Peyer's patch (tissue), 4 donors: ENCODE results near the gene DMC1. TPM values are rescaled to one million over a fixed set of nuclear protein-coding genes. Genes with fewer than 3 reads are reported as not detected.
A peak's percentile ranks its signal among the peaks of the same experiment; 100 is the strongest.

Source experiments
- DNase-seq, 3 donors: peaks; one replicate each; pipeline ENCODE4 v3.0.0-alpha.2; 2017 to 2019
- H3K27ac ChIP-seq, 4 donors: fragments of 200-600 bp; sonication (generic); one replicate each; pipeline ENCODE4 v1.5.1; 2016 to 2019
- H3K27me3 ChIP-seq, 2 donors: fragments of 200-600 bp; sonication (generic); one replicate each; pipeline ENCODE4 v1.5.1; 2019
- H3K36me3 ChIP-seq, 3 donors: fragments of 200-600 bp; sonication (generic); one replicate each; pipeline ENCODE4 v1.5.1; 2016 to 2019
- H3K4me1 ChIP-seq, 4 donors: fragments of 200-600 bp; sonication (generic); one replicate each; pipeline ENCODE4 v1.5.1; 2016 to 2019
- H3K4me3 ChIP-seq, 4 donors: fragments of 200-600 bp; sonication (generic); 1 replicate in 3 of 4; 2 replicates in 1 of 4; pipeline ENCODE4 v1.5.1; 2016 to 2019; ENCODE audit warnings: mild to moderate bottlenecking in 1 of 4
- H3K9me3 ChIP-seq, 4 donors: fragments of 200-600 bp; sonication (generic); one replicate each; pipeline ENCODE4 v1.5.1; 2016 to 2019; ENCODE audit warnings: mild to moderate bottlenecking in 1 of 4
- CTCF ChIP-seq, 6 experiments: fragments of 450-650 bp in 4 of 6; fragments of 200-600 bp in 2 of 6; sonication (generic) in 1 of 6; IDR thresholded peaks; one replicate each; pipeline ENCODE4 v1.5.1; 2017 to 2019; ENCODE audit warnings: antibody characterized with exemption in 6 of 6, mild to moderate bottlenecking in 3 of 6, moderate library complexity in 1 of 6
- POLR2A ChIP-seq, 2 donors: fragments of 450-650 bp; IDR thresholded peaks; one replicate each; pipeline ENCODE4 v1.5.1; 2017; ENCODE audit warnings: antibody characterized with exemption in 2 of 2, mild to moderate bottlenecking in 2 of 2, moderate library complexity in 2 of 2
- total RNA-seq, 4 donors: library from RNA; depleted of rRNA; stranded (reverse); fragments of >200 nt; gene quantifications; one replicate each; pipeline ENCODE4 v1.1.0, GENCODE V29; 2016

DMC1 gene
- total RNA-seq, 4 donors from 2014 or later, result 4.2 TPM; not detected in 3

- TF ChIP-seq CTCF (IDR thresholded peaks at IDR 0.05) (no peak), POLR2A (IDR thresholded peaks at IDR 0.05) (no peak)
- Histone ChIP-seq H3K27ac (no peak overlapping the region), H3K4me3 (no peak overlapping the region), H3K9me3 (no peaks in the 10 kb centered on the region), H3K36me3 (peaks cover 0 to 72% (median 0%) of the 10 kb centered on the region in 3 donors), H3K4me1 (no peaks in the 10 kb centered on the region), H3K27me3 (no peaks in the 10 kb centered on the region)
- DNase-seq, result no peak
Measured at GRCh38 chr22:38481871-38482332, 88.1 kb downstream of the DMC1 start.

- no peak overlapping the region for H3K4me3 ChIP-seq
- H3K36me3 ChIP-seq, result peaks cover 0 to 66% (median 0%) of the 10 kb centered on the region in 3 donors
- H3K4me1 ChIP-seq, result no peaks in the 10 kb centered on the region
- H3K9me3 ChIP-seq, result no peaks in the 10 kb centered on the region
- H3K27ac ChIP-seq, result no peak overlapping the region
- no peak for DNase-seq
- no peaks in the 10 kb centered on the region for H3K27me3 ChIP-seq
- TF ChIP-seq CTCF (IDR thresholded peaks at IDR 0.05) (no peak), POLR2A (IDR thresholded peaks at IDR 0.05) (no peak)
Measured at GRCh38 chr22:38481162-38481870, 88.7 kb downstream of the DMC1 start.

- no peak overlapping the region for H3K27ac ChIP-seq
- H3K9me3 ChIP-seq, result no peaks in the 10 kb centered on the region
- no peaks in the 10 kb centered on the region for H3K4me1 ChIP-seq
- no peak overlapping the region for H3K4me3 ChIP-seq
- no peak for DNase-seq
- H3K36me3 ChIP-seq, result peaks cover 0 to 45% (median 0%) of the 10 kb centered on the region in 3 donors
- TF ChIP-seq CTCF (IDR thresholded peaks at IDR 0.05) (no peak), POLR2A (IDR thresholded peaks at IDR 0.05) (no peak)
- H3K27me3 ChIP-seq, result no peaks in the 10 kb centered on the region
Measured at GRCh38 chr22:38479096-38479837, 90.7 kb downstream of the DMC1 start.

GRCh38 chr22:38477585-38477984 lies 92.4 kb downstream of the DMC1 start:
- H3K9me3 ChIP-seq, result no peaks in the 10 kb centered on the region
- H3K4me1 ChIP-seq, result no peaks in the 10 kb centered on the region
- H3K4me3 ChIP-seq, result no peak overlapping the region
- H3K36me3 ChIP-seq, result peaks cover 0 to 29% (median 0%) of the 10 kb centered on the region in 3 donors
- no peak overlapping the region for H3K27ac ChIP-seq
- TF ChIP-seq CTCF (IDR thresholded peaks at IDR 0.05) (no peak), POLR2A (IDR thresholded peaks at IDR 0.05) (no peak)
- no peak for DNase-seq
- H3K27me3 ChIP-seq, result no peaks in the 10 kb centered on the region

GRCh38 chr22:38474003-38474607 lies 95.9 kb downstream of the DMC1 start:
- DNase-seq, result peak in 1 of 3 donors; percentile 10
- no peak for TF ChIP-seq CTCF (IDR thresholded peaks at IDR 0.05)
- TF ChIP-seq POLR2A (IDR thresholded peaks at IDR 0.05), result no peak
- Histone ChIP-seq H3K27ac (no peak overlapping the region), H3K36me3 (no peaks in the 10 kb centered on the region), H3K4me3 (no peak overlapping the region), H3K9me3 (no peaks in the 10 kb centered on the region), H3K27me3 (no peaks in the 10 kb centered on the region), H3K4me1 (peaks cover 0 to 4% (median 0%) of the 10 kb centered on the region in 4 donors)
